ENCODE data around the gene OLFML3. TPM values are rescaled to one million over a fixed set of nuclear protein-coding genes. Genes with fewer than 3 reads are reported as not detected.

Gene OLFML3
- total RNA-seq, 1 experiment from 2014 or later: 319 TPM

DNA sequence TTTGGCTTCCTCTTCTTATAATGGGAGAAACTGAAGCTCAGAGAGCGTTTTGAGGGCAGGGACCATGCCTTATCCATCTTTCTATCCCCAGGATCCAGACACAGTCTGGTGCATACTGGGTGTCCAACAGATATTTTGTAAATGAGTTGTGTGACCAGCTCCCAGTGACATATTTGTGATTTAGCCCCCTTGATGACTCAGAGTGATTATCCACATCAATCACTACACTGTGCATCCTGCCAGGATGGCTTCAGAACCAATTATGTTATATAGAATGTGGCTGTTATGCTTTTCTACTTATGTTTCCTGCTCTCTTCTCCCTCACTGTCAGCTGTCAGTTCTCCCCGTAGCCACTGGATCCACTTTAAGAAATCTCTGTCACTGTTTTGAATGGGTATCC lies 11.3 kb downstream of the OLFML3 start:
- intact Hi-C loops (cut with micrococcal nuclease; ENCODE audit: unreplicated experiment): no loop called here
- CTCF ChIA-PET: no interaction called here
- no peak for DNase-seq (ENCODE audit: low spot score)
- BruUV-seq (replicated peaks): no TSS peak
- Histone ChIP-seq H3K9me3 (ENCODE audit: low read depth, low read length, poor library complexity, severe bottlenecking) (peaks cover 13% of the 10 kb centered on the region), H3K4me3 (ENCODE audit: low read depth, low read length, poor library complexity, severe bottlenecking) (no peak overlapping the region), H3K36me3 (ENCODE audit: insufficient read depth, low read length, poor library complexity, severe bottlenecking) (no peaks in the 10 kb centered on the region), H3K4me1 (ENCODE audit: insufficient read depth, low read length, poor library complexity, severe bottlenecking) (no peaks in the 10 kb centered on the region), H3K27me3 (replicated peaks; ENCODE audit: insufficient read depth, low read depth, low read length, poor library complexity) (no peaks in the 10 kb centered on the region), H3K27ac (ENCODE audit: low read depth, low read length, poor library complexity, severe bottlenecking) (no peak overlapping the region)
- POLR2A ChIA-PET (ENCODE audit: low non-redundant PET): interaction anchor here (1.1 kb wide), 1 partner anchor 270 kb away, joined by 4 read pairs; no protein-coding TSS in a partner anchor
- TF ChIP-seq EZH2 (IDR thresholded peaks at IDR 0.05; ENCODE audit: borderline replicate concordance, low read depth, low read length, poor library complexity, severe bottlenecking): no peak
- TF ChIP-seq, protein P1, sequence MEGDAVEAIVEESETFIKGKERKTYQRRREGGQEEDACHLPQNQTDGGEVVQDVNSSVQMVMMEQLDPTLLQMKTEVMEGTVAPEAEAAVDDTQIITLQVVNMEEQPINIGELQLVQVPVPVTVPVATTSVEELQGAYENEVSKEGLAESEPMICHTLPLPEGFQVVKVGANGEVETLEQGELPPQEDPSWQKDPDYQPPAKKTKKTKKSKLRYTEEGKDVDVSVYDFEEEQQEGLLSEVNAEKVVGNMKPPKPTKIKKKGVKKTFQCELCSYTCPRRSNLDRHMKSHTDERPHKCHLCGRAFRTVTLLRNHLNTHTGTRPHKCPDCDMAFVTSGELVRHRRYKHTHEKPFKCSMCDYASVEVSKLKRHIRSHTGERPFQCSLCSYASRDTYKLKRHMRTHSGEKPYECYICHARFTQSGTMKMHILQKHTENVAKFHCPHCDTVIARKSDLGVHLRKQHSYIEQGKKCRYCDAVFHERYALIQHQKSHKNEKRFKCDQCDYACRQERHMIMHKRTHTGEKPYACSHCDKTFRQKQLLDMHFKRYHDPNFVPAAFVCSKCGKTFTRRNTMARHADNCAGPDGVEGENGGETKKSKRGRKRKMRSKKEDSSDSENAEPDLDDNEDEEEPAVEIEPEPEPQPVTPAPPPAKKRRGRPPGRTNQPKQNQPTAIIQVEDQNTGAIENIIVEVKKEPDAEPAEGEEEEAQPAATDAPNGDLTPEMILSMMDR (conservative IDR thresholded peaks at IDR 0.05; ENCODE audit: low read depth, low read length): no peak

DNA sequence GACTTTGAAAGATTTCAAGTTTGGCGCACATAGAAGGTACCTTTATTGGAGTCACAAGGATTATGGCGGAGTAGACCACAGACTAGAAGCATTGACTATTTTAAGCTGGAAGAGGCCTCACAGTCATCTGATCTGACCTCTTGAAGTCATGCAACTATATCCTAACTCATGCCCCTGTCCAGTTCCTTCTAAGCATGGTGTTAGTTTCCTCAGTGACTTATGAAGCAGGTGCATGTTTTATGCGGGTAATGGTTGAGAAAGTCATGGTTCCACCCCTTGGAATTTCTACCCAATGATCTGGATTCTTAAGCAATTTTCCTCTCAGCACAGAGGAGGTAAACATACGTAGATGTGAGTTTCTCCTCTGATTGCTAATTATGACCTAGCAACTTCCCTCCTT lies 11.7 kb downstream of the OLFML3 start:
- DNase-seq (ENCODE audit: low spot score): no peak
- H3K4me3 ChIP-seq (ENCODE audit: low read depth, low read length, poor library complexity, severe bottlenecking): no peak overlapping the region
- POLR2A ChIA-PET (ENCODE audit: low non-redundant PET): interaction anchor here (1.1 kb wide), 1 partner anchor 269 kb away, joined by 4 read pairs; no protein-coding TSS in a partner anchor
- no peak for TF ChIP-seq EZH2 (IDR thresholded peaks at IDR 0.05; ENCODE audit: borderline replicate concordance, low read depth, low read length, poor library complexity, severe bottlenecking)
- TF ChIP-seq, protein P1 (conservative IDR thresholded peaks at IDR 0.05; ENCODE audit: low read depth, low read length): no peak
- H3K9me3 ChIP-seq (ENCODE audit: low read depth, low read length, poor library complexity, severe bottlenecking): peaks cover 14% of the 10 kb centered on the region
- no peak overlapping the region for H3K27ac ChIP-seq (ENCODE audit: low read depth, low read length, poor library complexity, severe bottlenecking)
- no TSS peak for BruUV-seq (replicated peaks)
- no peaks in the 10 kb centered on the region for H3K36me3 ChIP-seq (ENCODE audit: insufficient read depth, low read length, poor library complexity, severe bottlenecking)
- no peaks in the 10 kb centered on the region for H3K4me1 ChIP-seq (ENCODE audit: insufficient read depth, low read length, poor library complexity, severe bottlenecking)
- no peaks in the 10 kb centered on the region for H3K27me3 ChIP-seq (replicated peaks; ENCODE audit: insufficient read depth, low read depth, low read length, poor library complexity)
- CTCF ChIA-PET: no interaction called here
- intact Hi-C loops (cut with micrococcal nuclease; ENCODE audit: unreplicated experiment): no loop called here

DNA sequence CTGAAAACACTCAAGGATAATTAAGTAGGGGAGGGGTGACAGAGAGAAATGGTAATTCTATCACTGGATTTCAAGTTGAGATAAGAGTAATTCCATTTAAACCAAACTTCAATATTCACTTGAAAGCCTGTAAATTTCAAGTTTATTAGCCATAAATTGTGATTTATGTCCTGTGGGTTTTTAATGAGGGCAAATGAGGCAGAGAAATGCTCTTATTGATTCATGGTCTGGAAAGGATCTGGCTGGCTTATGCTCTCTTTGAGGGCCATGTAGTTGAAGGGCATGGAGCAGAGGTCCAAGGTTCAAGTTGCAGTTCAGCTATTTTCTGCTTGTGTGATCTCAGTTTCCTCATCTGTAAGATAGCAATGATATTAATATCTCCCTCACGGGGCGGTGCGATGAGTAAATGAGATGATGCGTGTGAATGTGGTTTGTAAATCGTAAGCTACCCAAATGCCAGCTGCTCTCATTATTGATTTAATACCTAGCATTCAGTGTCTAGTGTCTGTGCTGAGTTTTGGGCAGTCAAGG lies 12.3 kb downstream of the OLFML3 start:
- H3K4me1 ChIP-seq (ENCODE audit: insufficient read depth, low read length, poor library complexity, severe bottlenecking): no peaks in the 10 kb centered on the region
- H3K9me3 ChIP-seq (ENCODE audit: low read depth, low read length, poor library complexity, severe bottlenecking): peaks cover 14% of the 10 kb centered on the region
- intact Hi-C loops (cut with micrococcal nuclease; ENCODE audit: unreplicated experiment): no loop called here
- TF ChIP-seq EZH2 (IDR thresholded peaks at IDR 0.05; ENCODE audit: borderline replicate concordance, low read depth, low read length, poor library complexity, severe bottlenecking): no peak
- TF ChIP-seq, protein P1 (conservative IDR thresholded peaks at IDR 0.05; ENCODE audit: low read depth, low read length): no peak
- H3K27ac ChIP-seq (ENCODE audit: low read depth, low read length, poor library complexity, severe bottlenecking): no peak overlapping the region
- no peaks in the 10 kb centered on the region for H3K36me3 ChIP-seq (ENCODE audit: insufficient read depth, low read length, poor library complexity, severe bottlenecking)
- no TSS peak for BruUV-seq (replicated peaks)
- DNase-seq (ENCODE audit: low spot score): no peak
- H3K27me3 ChIP-seq (replicated peaks; ENCODE audit: insufficient read depth, low read depth, low read length, poor library complexity): no peaks in the 10 kb centered on the region
- H3K4me3 ChIP-seq (ENCODE audit: low read depth, low read length, poor library complexity, severe bottlenecking): no peak overlapping the region
- ChIA-PET CTCF (no interaction called here), POLR2A (ENCODE audit: low non-redundant PET) (interaction anchor here (1.1 kb wide), 1 partner anchor 269 kb away, joined by 4 read pairs; no protein-coding TSS in a partner anchor)
